Fibroblast of peridontal ligament (primary cell): Measurements from ENCODE around the gene SNRNP48.

ENCODE experiments used
- DNase-seq: peaks from one replicate; pipeline ENCODE4 v3.0.0-alpha.2; 2010; ENCODE audit errors: extremely low read depth

Gene SNRNP48

DNA sequence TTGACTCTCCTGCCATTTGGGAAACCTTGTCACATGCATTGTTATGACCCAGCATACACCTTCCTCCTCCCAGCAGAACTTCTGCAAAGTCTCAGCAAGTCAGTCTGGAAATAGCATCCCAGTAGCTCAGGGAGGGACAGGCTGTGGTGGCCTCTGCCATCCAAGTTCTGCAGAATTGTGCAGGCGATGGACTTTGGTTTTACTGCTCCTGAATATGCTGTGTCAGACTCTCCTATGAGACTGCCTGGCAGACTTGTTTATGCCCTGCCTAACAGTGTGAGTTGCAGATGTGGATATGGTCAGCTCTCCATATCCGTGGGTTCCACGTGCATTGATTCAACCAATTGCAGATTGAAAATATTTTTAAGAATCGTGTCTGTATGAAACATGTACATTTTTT, 52.8 kb downstream of the SNRNP48 start:
- DNase-seq = no peak

DNA sequence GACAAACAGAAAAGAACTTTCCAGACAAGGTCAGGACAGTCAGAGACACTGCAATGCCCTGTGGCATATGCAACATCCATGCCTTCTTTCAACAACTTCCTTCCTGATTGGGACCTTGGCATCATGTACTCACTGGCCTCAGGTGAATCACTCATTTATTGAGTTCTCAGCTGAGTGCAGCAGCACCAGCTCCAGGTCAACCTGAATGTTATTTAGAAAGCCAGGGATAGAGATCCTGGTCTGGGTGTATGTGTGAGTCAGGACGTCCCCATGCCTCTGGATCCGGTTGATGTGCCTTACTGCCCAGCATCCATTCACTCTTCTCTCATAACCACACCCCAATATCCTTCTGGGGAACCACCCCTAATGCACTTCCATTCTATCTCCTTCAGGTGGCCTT, 54.4 kb downstream of the SNRNP48 start:
- DNase-seq = no peak

DNA sequence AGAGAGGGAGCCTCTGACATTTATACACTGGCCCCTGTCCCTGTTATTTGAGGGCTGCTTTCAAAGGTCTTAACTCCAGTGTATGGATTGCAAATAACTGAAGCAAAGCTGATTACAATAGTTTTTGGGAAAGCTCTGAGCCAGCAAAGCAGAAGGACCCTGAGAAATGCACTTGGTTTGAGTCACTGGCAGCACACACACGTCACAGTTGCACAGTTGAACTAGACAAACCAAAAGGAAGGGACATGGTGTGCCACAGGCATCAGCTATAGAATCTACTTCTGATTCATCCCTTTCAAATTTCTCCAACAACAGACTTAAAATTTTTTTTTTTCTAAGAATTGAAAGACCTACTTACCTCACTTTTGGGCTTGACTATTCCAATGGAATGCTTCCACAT, 56.4 kb downstream of the SNRNP48 start:
- peak; percentile 35 for DNase-seq

DNA sequence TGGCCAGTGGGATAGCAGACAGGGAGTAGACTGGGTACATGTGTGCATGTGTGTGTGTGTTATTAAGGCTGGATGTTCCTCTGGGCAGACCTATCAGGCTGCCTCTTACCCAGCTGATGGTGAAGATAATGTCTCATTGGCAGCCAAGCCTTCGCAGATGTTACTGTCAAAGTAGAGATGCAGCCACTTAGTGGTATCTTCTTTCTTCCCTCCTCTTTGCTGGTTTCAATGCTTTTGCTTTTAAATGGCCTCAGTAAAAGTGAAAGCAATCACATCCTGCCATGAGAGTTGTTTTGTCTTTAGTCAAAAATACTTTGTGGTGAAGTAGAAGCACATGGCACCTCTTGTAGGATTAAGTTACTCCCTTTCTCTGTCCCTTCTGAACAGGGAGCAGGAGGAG, 57.5 kb downstream of the SNRNP48 start:
- peak; percentile 43 for DNase-seq

DNA sequence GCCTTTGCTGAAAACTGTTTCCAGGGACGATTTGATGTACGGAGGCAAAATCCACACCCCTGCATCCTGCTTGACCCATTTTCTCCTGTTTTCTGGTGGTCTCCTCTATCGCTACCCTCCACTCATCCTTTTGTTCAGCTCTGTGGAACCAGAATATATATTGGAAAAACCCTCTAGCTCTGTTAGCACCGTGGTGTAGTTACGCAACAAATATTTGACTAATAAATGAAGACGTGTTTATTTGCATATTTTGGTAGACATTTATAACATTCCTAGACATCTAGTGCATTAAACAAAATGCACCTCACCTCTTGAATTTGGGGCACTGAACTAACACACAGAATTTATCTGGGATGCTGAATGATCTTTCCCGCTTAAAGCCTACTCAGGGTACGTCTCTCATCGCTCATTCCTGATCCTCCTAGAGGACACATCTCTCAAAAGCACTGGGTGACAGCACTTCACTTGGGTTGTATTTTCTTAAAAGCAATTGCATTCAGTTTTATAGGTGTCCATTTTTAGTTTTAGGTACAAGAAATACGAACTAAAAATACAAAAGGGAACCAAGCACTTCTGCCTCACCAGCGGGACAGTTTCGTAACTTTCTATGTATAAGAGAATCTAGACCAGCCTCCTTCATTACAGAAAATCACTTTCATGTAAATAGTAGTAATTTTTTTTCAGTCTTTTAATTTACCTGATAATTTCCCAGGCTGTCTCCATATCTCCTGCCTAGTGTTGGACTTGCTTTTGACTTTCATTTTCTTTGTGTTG, 59.2 kb downstream of the SNRNP48 start:
- DNase-seq = no peak

DNA sequence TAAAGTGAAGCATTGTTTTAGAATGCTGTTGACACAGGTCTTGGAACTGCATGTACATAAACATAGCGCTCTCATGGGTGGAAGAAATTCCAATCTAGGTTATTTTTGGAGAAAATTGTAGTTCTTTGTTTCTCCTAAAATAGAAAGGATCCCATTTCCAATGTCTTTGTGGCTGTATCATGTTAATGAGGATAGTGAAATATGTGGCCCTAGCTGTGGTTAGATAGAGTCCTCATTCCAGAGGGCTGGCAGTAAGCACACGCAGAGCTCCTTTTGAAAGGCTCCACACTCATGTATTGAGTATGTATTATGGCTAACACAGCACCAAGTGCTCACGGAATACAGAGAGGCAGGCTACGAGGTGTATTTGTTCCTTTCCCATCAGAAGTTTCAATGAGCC, 60.9 kb downstream of the SNRNP48 start:
- peak; percentile 84 for DNase-seq

DNA sequence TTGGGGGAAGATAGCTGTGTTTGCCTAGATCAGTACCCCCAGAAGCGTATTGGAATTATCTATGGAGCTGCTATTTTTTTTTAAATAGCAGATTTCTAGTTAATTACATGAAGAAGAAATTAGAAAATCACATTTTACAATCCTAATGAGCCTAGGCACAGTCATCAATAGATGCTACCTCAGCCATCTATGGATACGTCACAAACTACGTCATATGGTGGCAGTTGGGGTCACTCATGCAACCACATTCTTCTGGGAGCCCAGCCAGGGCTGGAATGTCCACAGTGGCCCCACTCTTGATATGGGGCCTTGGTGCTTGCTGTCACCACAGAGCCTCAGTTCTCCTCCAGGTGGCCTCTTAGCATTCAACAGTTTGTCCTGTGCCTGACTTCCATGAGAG, 63.0 kb downstream of the SNRNP48 start:
- no peak for DNase-seq

DNA sequence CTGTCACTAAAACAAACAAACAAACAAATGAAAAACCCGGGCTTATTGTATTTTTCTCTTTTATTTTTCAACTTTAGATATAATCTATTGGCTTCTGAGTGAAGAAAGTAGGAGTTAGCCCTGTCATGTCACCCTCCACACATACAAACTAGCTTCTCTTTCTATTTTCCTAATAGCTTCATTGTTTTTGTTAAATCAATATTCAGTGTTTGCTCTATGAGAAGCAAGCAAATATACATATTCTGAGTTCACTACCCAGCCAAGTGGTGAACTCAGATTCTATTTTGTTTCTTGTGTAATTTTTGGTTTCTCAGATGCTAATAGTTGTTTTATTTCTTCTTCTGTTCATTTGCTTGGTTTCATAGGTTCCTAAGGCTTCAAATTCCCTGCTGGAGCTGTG, 66.4 kb downstream of the SNRNP48 start:
- no peak for DNase-seq

DNA sequence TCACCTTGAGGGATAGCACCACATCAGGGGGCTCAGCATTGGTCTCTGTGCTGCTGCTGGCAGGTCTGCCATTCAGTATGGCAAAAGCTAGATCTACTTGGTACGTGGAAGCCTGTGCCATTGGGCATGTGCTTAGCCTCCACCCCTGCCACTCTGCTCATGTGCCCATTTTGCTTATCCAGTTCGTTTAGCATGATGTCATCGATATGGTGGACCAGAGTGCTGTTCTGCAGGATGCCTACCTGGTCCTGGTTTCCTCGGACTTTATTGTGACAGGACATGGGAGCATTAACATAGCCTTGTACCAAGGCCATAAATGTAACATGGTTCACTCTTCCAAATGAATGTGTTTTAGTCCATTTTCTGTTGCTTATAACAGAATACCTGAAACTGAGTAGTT, 68.5 kb downstream of the SNRNP48 start:
- no peak for DNase-seq

DNA sequence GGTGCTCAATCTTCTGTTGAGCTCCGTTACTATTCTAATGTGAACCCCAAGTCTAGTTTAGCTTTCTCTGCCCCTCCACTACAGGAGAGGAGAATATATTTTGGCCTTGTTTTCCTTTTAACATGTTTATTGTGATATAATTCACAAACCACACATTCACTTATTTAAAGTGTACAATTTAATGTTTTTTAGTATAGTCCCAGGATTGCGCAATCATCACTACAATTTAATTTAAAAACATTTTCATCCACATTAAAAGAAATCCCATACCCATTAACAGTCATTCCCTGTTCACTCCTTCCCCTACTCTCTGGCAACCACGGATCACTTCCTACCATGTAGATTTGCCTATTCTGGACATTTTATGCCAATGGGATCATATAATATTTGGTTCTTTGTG, 71.4 kb downstream of the SNRNP48 start:
- no peak for DNase-seq
